Body of pancreas (tissue), 4 donors: ENCODE results near the gene PCCA. TPM values are rescaled to one million over a fixed set of nuclear protein-coding genes. Genes with fewer than 3 reads are reported as not detected.

ENCODE experiments used
- ATAC-seq: fragments of 150-250 bp; one replicate; pipeline ENCODE4 v1.9.1; 2016
- DNase-seq, 4 donors: peaks; one replicate each; pipeline ENCODE4 v3.0.0-alpha.2; 2019
- H3K27ac ChIP-seq, 4 donors: fragments of 200-600 bp; sonication (generic); 1 replicate in 3 of 4; 2 replicates in 1 of 4; pipeline versions ENCODE4 v1.5.1 to v1.6.1; 2016 to 2019; ENCODE audit warnings: mild to moderate bottlenecking in 1 of 4, mixed read lengths in 1 of 4, moderate library complexity in 1 of 4
- H3K27me3 ChIP-seq, 2 donors: fragments of 200-600 bp; sonication (generic); one replicate each; pipeline ENCODE4 v1.6.0; 2016; ENCODE audit warnings: mild to moderate bottlenecking in 1 of 2
- H3K36me3 ChIP-seq, 2 donors: fragments of 200-600 bp; sonication (generic); replicated peaks in 1 of 2; 2 replicates each; pipeline ENCODE4 v1.5.1; 2016; ENCODE audit warnings: low read depth in 2 of 2; ENCODE audit not compliant: insufficient read depth in 1 of 2
- H3K4me1 ChIP-seq: fragments of 200-600 bp; sonication (generic); one replicate; pipeline ENCODE4 v1.6.0; 2016
- H3K4me3 ChIP-seq, 2 donors: fragments of 200-600 bp; sonication (generic); 1 replicate in 1 of 2; 2 replicates in 1 of 2; pipeline ENCODE4 v1.5.1; 2016 to 2019
- H3K9me3 ChIP-seq, 3 donors: fragments of 200-600 bp; sonication (generic); 1 replicate in 2 of 3; 2 replicates in 1 of 3; pipeline ENCODE4 v1.5.1; 2016
- POLR2A ChIP-seq, 3 donors: fragments of 450-650 bp; IDR thresholded peaks; one replicate each; pipeline ENCODE4 v1.6.1; 2016; ENCODE audit warnings: antibody characterized with exemption in 3 of 3, mild to moderate bottlenecking in 2 of 3
- WGBS, 2 donors: methylation state at CpG; one replicate each; pipeline ENCODE4 v1.1.5; 2017; 5-methylcytosine and 5-hydroxymethylcytosine counted together
- intact Hi-C: fragments of 100-400 bp; cut with DNase I; formaldehyde crosslinking; loops from one replicate; pipeline ENCODE4 v1.15.1; 2023
- total RNA-seq, 2 donors: library from RNA; depleted of rRNA; stranded (reverse); fragments of >200 nt; gene quantifications; one replicate each; pipeline ENCODE4 v1.1.0, GENCODE V29; 2016
- TF ChIP-seq, protein P1 (sequence below), 7 experiments: fragments of 450-650 bp in 4 of 7; fragments of 200-600 bp in 3 of 7; sonication (generic) in 3 of 7; IDR thresholded peaks; one replicate each; pipeline ENCODE4 v1.5.1; 2016 to 2019; ENCODE audit warnings: antibody characterized with exemption in 7 of 7

Gene PCCA
- total RNA-seq, 2 donors from 2014 or later: 45.2 to 46.2 TPM

DNA sequence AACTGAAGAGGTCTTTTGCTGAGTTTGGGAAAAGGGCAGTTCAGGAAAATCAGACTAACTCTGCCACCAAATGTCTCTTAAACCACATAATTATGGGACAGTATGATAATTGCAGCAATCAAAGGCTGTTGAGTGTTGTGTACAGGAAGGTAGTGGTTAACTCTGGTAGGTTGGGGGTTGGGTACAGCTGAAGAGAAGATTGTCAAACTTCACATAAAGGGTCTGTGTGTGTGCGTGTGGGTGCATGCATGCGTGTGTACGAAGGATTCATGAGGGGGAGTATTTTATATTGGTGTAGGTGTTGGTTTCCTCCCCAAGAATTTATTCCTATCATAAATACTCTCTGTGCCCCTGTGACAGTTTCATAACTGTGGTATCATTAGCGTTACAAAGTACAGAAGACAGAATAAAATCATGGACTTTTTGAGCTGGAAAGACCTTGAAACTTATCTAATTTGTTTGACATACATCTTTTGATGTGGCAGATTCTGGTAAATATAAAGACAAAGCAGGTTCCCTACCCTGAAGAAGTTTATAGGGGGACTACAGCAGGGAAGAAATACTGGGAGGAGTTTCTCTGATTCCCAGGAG, 94.1 kb downstream of the PCCA start:
- 58 to 63% methylated on average over 4 of the region's 4 CpGs for WGBS, 2 donors
- Histone ChIP-seq H3K36me3 (no peaks in the 10 kb centered on the region), H3K9me3 (no peaks in the 10 kb centered on the region), H3K27ac (no peak overlapping the region), H3K4me1 (peaks cover 14% of the 10 kb centered on the region), H3K27me3 (no peaks in the 10 kb centered on the region), H3K4me3 (no peak overlapping the region)
- DNase-seq: no peak
- intact Hi-C loops: no loop called here
- ATAC-seq: no peak
- TF ChIP-seq, protein P1, sequence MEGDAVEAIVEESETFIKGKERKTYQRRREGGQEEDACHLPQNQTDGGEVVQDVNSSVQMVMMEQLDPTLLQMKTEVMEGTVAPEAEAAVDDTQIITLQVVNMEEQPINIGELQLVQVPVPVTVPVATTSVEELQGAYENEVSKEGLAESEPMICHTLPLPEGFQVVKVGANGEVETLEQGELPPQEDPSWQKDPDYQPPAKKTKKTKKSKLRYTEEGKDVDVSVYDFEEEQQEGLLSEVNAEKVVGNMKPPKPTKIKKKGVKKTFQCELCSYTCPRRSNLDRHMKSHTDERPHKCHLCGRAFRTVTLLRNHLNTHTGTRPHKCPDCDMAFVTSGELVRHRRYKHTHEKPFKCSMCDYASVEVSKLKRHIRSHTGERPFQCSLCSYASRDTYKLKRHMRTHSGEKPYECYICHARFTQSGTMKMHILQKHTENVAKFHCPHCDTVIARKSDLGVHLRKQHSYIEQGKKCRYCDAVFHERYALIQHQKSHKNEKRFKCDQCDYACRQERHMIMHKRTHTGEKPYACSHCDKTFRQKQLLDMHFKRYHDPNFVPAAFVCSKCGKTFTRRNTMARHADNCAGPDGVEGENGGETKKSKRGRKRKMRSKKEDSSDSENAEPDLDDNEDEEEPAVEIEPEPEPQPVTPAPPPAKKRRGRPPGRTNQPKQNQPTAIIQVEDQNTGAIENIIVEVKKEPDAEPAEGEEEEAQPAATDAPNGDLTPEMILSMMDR (IDR thresholded peaks at IDR 0.05): no peak
- no peak for TF ChIP-seq POLR2A (IDR thresholded peaks at IDR 0.05)

DNA sequence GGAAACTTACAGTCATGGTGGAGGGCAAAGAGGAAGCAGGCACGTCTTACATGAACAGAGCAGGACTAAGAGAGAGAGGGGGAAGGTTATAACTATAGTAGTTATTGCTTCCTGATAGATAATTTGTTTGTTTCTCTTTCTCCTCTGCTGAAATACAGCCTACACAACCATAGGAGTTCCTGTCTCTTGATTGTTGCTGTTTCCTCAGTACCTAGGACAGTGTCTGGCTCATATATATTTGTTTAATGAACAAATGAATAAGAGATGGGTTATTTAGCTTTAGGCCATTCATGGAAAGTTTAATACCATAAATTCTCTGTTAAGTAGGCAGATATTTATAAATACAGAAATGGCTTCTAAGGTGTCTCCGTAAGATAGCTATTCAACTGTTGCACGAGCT, 95.2 kb downstream of the PCCA start:
- Histone ChIP-seq H3K36me3 (no peaks in the 10 kb centered on the region), H3K9me3 (no peaks in the 10 kb centered on the region), H3K4me3 (no peak overlapping the region), H3K27me3 (no peaks in the 10 kb centered on the region), H3K27ac (no peak overlapping the region), H3K4me1 (peaks cover 14% of the 10 kb centered on the region)
- ATAC-seq (no peak), DNase-seq (no peak)
- intact Hi-C loops: no loop called here
- 68 to 86% methylated on average over 3 of the region's 3 CpGs for WGBS, 2 donors
- TF ChIP-seq POLR2A (IDR thresholded peaks at IDR 0.05): no peak

DNA sequence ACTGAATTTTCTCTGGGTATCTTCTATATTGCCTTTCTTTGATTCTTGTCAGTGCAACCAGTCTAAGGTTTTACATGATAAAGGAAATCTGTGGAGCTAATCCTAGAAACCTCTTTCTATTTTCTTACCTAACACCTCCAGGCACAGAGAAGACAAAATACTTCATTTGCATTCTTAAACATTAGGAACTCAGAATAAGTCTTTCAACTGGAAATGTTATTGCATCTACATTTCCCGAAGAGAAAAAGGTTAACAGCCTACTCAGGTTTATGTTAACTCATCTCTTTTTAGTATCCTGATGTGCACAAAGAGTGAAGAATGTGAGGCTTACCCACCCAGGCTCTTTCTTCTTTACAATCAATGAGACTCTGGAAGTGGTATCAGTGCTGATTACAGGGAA, 106.7 kb downstream of the PCCA start:
- Histone ChIP-seq H3K27me3 (no peaks in the 10 kb centered on the region), H3K4me1 (peaks cover 54% of the 10 kb centered on the region), H3K4me3 (no peak overlapping the region), H3K9me3 (no peaks in the 10 kb centered on the region), H3K36me3 (no peaks in the 10 kb centered on the region), H3K27ac (no peak overlapping the region)
- DNase-seq (no peak), ATAC-seq (no peak)
- TF ChIP-seq, protein P1 (IDR thresholded peaks at IDR 0.05): no peak
- no peak for TF ChIP-seq POLR2A (IDR thresholded peaks at IDR 0.05)
- intact Hi-C loops: no loop called here
- WGBS, 2 donors: 62 to 65% methylated on average over 1 of the region's 1 CpG

DNA sequence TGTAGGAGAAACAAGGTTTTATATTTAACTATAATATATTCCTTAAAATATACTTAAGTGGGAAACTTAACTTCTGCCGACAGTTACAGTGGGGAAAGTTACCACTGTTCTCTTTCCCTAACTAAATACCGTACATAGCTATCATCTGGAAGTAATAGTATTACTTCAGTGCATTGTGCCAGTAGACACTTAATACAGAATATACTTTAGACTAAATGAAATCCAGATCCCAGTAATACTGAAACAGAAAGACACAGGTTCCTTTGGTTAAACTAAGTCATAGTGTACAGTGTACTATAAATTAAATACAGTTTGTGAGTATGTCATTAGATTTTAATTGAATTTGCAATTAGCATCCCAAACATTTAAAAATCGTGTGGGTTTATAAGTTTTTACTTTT, 107.5 kb downstream of the PCCA start:
- Histone ChIP-seq H3K36me3 (no peaks in the 10 kb centered on the region), H3K27ac (peak overlapping the region in 1 of 4 donors; percentile 84), H3K4me3 (no peak overlapping the region), H3K27me3 (no peaks in the 10 kb centered on the region), H3K9me3 (no peaks in the 10 kb centered on the region), H3K4me1 (peaks cover 54% of the 10 kb centered on the region)
- intact Hi-C loops: no loop called here
- WGBS, 2 donors: 67 to 83% methylated on average over 3 of the region's 3 CpGs
- no peak for ATAC-seq
- TF ChIP-seq, protein P1 (IDR thresholded peaks at IDR 0.05): no peak
- DNase-seq: no peak

DNA sequence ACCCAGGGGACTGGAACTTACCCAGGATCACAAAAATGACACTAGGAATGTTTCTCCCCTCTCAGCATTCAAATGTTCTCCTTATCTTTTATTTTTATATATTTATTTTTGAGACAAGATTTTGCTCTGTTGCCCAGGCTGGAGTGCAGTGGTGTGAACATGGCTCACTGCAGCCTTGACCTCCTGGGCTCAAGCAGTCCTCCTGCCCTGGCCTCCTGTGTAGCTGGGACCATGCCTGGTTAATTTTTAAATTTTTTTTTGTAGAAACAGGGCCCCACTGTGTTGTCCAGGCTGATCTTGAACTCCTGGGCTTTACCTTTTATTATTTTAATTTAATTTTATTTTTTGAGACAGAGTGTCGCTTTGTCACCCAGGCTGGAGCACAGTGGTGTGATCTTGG, 108.2 kb downstream of the PCCA start:
- ATAC-seq: no peak
- DNase-seq: no peak
- H3K4me3 ChIP-seq: no peak overlapping the region
- no peaks in the 10 kb centered on the region for H3K9me3 ChIP-seq
- intact Hi-C loops: no loop called here
- H3K27ac ChIP-seq: peak overlapping the region in 3 of 4 donors; percentile 72 to 84 (median 76)
- no peaks in the 10 kb centered on the region for H3K27me3 ChIP-seq
- no peaks in the 10 kb centered on the region for H3K36me3 ChIP-seq
- TF ChIP-seq, protein P1 (IDR thresholded peaks at IDR 0.05): no peak
- TF ChIP-seq POLR2A (IDR thresholded peaks at IDR 0.05): no peak
- H3K4me1 ChIP-seq: peaks cover 54% of the 10 kb centered on the region
- 73% methylated on average over 1 of the region's 1 CpG for WGBS, 2 donors
